ENCODE results near the gene COL18A1.

The COL18A1 gene

GRCh38 chr21:45457161-45457831, 52.3 kb downstream of the COL18A1 start:
- no peak for DNase-seq

- no peak for DNase-seq
Measured at GRCh38 chr21:45457832-45458172, 52.8 kb downstream of the COL18A1 start.

GRCh38 chr21:45458281-45459170, 53.6 kb downstream of the COL18A1 start:
- DNase-seq = no peak

- no peak for DNase-seq
Measured at GRCh38 chr21:45459171-45460010, 54.4 kb downstream of the COL18A1 start.

GRCh38 chr21:45460011-45460565, 55.1 kb downstream of the COL18A1 start:
- DNase-seq = no peak

GRCh38 chr21:45460611-45461368, 55.8 kb downstream of the COL18A1 start:
- no peak for DNase-seq

GRCh38 chr21:45461369-45461750, 56.4 kb downstream of the COL18A1 start:
- no peak for DNase-seq

GRCh38 chr21:45461806-45462341, 56.9 kb downstream of the COL18A1 start:
- DNase-seq = no peak

GRCh38 chr21:45463871-45464270, 58.9 kb downstream of the COL18A1 start:
- no peak for DNase-seq

- DNase-seq = no peak
Measured at GRCh38 chr21:45464309-45464708, 59.3 kb downstream of the COL18A1 start.

- DNase-seq = no peak
Measured at GRCh38 chr21:45465105-45465504, 60.1 kb downstream of the COL18A1 start.

GRCh38 chr21:45465611-45466329, 60.8 kb downstream of the COL18A1 start:
- no peak for DNase-seq

- DNase-seq = no peak
Measured at GRCh38 chr21:45466330-45467220, 61.6 kb downstream of the COL18A1 start.

- DNase-seq = no peak
Measured at GRCh38 chr21:45467221-45467779, 62.3 kb downstream of the COL18A1 start.

GRCh38 chr21:45468051-45468970, 63.3 kb downstream of the COL18A1 start:
- no peak for DNase-seq

- DNase-seq = no peak
Measured at GRCh38 chr21:45468971-45469272, 64.0 kb downstream of the COL18A1 start.

- DNase-seq = no peak
Measured at GRCh38 chr21:45469273-45470086, 64.5 kb downstream of the COL18A1 start.

GRCh38 chr21:45470087-45470515, 65.1 kb downstream of the COL18A1 start:
- no peak for DNase-seq
